Fibroblast of skin of back (primary cell): Measurements from ENCODE around the gene SURF6.
"Not testable (repeated sequence)": the region's sequence is repeated elsewhere in the genome, so short reads cannot be mapped to it uniquely, and the experiment has no call there.

Experiments used
- DNase-seq: peaks from one replicate; pipeline ENCODE4 v3.0.0-alpha.2; 2013

Gene SURF6

DNA sequence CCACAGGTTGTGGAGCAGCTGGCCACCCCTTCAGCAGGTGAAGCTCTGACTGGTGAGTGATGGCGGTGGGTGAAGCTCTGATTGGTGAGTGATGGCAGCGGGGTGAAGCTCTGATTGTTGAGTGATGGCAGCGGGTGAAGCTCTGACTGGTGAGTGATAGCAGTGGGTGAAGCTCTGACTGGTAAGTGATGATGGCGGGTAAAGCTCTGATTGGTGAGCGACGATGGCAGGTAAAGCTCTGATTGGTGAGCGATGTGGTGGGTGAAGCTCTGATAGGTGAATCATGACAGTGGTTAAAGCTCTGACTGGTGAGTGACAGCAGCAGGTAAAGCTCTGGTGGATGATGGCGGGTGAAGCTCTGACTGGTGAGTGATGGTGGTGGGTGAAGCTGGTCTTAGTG, 51.6 kb downstream of the SURF6 start:
- DNase-seq: no peak

DNA sequence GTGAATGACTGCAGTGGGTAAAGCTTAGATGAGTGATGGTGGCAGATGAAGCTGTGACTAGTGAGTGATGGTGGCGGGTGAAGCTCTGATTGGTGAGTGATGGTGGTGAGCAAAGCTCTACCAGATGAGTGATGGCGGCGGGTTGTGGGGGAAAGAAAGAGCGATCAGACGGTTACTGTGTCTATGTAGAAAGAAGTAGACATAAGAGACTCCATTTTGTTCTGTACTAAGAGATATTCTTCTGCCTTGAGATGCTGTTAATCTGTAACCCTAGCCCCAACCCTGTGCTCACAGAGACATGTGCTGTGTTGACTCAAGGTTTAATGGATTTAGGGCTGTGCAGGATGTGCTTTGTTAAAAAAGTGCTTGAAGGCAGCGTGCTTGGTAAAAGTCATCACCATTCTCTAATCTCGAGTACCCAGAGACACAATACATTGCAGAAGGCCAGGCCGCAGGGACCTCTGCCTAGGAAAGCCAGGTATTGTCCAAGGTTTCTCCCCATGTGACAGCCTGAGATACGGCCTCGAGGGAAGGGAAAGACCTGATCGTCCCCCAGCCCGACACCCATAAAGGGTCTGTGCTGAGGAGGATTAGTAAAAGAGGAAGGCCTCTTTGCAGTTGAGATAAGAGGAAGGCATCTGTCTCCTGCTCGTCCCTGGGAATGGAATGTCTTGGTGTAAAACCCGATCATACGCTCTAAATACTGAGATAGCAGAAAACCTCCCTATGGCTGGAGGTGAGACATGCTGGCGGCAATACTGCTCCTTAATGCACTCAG, 52.5 kb downstream of the SURF6 start:
- not testable (repeated sequence) for DNase-seq

GRCh38 chr9:133282464-133283238, 53.3 kb downstream of the SURF6 start:
- DNase-seq: no peak

DNA sequence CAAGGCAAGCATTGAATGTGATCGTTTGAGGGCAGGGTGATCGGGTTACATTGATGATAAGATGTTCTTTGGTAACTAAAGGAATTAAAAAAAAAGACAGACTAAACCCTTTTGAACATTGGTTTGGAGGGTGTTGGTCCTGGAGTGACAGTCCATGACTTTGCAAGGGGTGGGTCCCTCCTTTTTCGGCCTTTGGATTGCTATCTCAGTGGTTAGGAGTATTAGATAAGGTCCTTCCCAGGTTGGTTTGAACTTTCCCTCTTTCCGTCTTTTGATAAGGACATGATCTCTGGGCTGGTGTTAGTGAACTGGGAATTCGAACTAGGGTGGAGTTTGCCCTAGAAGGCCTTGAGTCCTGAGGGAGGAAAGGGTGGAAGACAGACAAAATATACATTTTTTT, 55.6 kb downstream of the SURF6 start:
- DNase-seq: no peak
